GM12892 (cell line): Measurements from ENCODE around the gene INO80C.
"Not testable (repeated sequence)": the region's sequence is repeated elsewhere in the genome, so short reads cannot be mapped to it uniquely, and the experiment has no call there.

Source experiments
- DNase-seq: peaks from one replicate; pipeline ENCODE4 v3.0.0; 2011; ENCODE audit not compliant: insufficient read length
- FAIRE-seq: peaks from 2 replicates; lab custom pipeline; 2011; peaks lifted over from hg19 to GRCh38; lab: Jason Lieb, UNC
- POLR2A ChIP-seq: IDR thresholded peaks from 2 replicates; pipeline ENCODE4 v1.6.1; 2011; ENCODE audit warnings: low read depth, low read length, control low read depth
- POLR2AphosphoS5 ChIP-seq: IDR thresholded peaks from 2 replicates; pipeline ENCODE4 v1.6.1; 2011; ENCODE audit warnings: low read depth, low read length, control low read depth
- TAF1 ChIP-seq: IDR thresholded peaks from 2 replicates; pipeline ENCODE4 v1.6.1; 2011; ENCODE audit warnings: low read depth, mild to moderate bottlenecking, control low read depth, low read length, borderline replicate concordance

Gene INO80C

DNA sequence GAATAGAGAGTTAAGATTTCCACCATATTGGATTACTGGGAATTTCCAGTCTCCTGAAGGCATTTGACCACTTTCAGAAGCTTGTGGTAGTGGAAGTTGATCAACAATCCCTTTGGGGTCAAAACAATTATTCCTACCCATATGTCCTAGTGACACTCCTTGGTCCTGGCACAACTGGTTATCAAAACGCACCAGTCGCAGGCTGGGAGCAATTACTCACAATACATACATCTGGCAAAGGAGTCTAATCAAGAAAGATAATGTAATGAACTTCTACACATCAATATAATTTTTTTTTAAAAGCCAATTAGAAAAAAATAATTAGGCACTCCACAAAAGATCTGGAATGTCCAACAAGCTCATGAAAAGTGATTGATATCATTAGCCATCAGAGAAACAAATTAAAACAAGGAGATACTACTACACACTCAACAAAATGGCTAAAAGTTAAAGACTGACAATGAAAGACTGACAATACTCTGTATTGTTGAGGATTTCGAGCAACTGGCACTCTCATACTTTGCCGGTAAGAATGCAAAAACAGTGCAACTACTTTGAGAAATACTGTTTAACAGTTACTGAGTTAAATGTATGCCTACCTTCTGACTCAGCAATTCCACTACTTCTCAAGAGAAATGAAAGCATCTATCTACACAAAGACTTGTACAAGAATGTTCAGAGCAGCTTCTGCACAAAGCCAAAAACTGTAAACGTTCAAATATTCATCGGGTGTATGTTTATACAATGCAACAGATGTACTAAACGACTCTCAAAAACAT, 2.0 kb downstream of the INO80C start:
- DNase-seq (no peak), FAIRE-seq (no peak)
- TF ChIP-seq POLR2A (no peak), TAF1 (no peak), POLR2AphosphoS5 (no peak)

DNA sequence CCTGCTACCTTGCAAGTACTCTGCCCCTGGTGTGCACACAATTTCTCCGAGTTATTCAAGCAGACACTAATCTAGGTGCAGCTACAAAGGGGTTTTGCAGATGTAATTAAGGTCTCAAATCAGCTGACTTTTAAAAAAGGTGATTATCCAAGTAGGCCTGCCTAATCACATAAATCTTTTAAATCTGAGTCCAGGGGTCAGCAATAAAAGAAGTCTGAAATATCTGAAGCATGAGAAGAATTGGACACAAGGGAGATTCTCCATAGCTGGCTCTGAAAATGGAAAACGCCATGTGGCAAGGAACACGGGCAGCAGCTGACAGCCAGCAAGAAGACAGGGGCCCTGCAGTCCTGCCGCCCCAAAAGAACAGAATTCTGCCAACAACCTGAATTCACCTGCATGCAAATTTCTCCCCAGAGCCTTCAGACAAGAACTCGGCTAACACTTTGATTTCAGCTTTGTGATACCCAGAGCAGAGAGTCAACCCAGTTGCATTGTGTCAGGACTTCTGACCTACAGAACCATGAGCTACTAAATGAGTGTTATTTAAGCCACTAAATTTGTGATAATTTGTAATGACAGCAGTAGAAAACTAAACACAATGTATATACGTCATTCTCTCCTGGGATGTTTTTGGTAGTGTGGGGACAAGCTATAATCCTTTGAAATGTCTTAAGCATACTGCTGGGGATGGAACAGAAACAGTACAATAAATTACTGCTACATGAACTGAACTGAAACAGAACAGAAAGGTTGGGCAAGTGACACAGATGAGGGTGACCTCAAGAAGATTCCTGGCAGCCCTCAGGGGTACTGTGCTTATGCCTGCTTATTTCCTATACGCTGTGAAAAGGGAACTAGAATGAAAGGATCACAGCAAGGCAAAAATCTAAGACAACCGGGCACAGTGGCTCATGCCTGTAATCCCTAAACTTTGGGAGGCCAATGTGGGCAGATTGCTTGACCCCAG, 3.2 kb downstream of the INO80C start:
- TF ChIP-seq POLR2A (no peak), TAF1 (no peak), POLR2AphosphoS5 (no peak)
- FAIRE-seq (peak; percentile 33), DNase-seq (no peak)

DNA sequence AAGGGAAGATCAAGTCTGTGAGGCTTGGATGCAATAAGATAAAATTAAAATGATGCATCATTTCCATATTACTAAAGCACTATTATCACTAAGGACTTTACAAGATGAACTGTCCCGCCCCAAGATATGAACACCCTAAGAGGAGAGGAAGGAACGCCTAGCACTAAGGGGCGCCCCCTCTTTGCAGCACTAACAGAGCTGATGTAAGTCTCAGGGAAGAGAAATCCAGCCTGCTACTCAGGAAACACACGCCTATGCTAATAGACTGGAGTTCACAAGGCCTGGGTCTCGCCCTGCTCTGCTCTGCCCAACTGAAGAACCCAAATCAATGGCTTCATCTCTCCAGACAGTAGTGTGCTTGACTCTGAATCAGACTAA, 6.1 kb downstream of the INO80C start:
- DNase-seq, result no peak
- TF ChIP-seq POLR2A (no peak), TAF1 (no peak), POLR2AphosphoS5 (no peak)
- no peak for FAIRE-seq

GRCh38 chr18:35490894-35491699, 6.7 kb downstream of the INO80C start:
- DNase-seq (no peak), FAIRE-seq (no peak)
- no peak for TF ChIP-seq POLR2AphosphoS5
- no peak for TF ChIP-seq TAF1
- no peak for TF ChIP-seq POLR2A

GRCh38 chr18:35489913-35490490, 7.8 kb downstream of the INO80C start:
- TF ChIP-seq POLR2AphosphoS5, result no peak
- no peak for TF ChIP-seq POLR2A
- no peak for TF ChIP-seq TAF1
- DNase-seq (no peak), FAIRE-seq (no peak)

DNA sequence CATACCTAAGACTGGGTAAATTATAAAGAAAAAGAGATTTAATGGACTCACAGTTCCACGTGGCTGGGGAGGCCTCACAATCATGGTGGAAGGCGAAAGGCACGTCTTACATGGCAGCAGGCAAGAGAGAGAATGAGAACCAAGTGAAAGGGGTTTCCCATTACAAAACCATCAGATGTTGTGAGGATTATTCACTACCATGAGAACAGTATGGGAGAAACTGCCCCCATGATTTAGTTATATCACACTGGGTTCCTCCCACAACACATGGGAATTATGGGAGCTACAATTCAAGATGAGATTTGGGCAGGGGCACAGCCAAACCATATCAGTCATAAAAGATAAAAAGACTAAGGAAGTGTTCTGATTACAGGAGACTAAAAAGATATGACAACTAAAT, 8.5 kb downstream of the INO80C start:
- not testable (repeated sequence) for FAIRE-seq, DNase-seq

DNA sequence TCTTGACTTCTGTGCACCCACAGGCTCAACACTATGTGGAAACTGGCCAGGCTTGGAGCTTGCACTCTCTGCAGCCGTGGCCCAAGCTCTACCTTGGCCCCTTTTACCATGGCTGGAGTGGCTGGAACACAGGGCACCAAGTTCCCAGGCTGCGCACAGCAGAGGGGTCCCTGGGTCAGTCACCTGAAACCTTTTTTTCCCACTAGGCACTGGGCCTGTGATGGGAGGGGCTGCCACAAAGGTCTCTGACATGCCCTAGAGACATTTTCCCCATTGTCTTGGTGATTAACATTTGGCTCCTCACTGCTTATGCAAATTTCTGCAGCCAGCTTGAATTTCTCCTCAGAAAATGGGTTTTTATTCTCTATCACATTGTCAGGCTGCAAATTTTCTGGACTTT, 9.4 kb downstream of the INO80C start:
- FAIRE-seq, DNase-seq: not testable (repeated sequence)

DNA sequence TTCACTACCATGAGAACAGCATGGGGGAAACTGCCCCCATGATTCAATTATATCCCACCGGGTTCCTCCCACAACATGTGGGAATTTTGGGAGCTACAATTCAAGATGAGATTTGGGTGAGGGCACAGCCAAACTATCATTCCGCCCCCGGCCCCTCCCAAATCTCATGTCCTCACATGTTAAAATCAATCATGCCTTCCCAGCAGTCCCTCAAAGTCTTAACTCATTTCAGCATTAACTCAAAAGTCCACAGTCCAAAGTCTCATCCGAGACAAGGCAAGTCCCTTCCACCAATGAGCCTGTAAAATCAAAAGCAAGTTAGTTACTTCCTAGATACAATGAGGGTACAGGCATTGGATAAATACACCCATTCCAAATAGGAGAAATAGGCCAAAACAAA, 10.2 kb downstream of the INO80C start:
- not testable (repeated sequence) for FAIRE-seq

GRCh38 chr18:35485852-35486251, 11.9 kb downstream of the INO80C start:
- DNase-seq (no peak), FAIRE-seq (no peak)
- TF ChIP-seq POLR2A (no peak), TAF1 (no peak), POLR2AphosphoS5 (no peak)

More for the DNA sequence above, 10.2 kb downstream of the INO80C start:
- DNase-seq, result not testable (repeated sequence)

GRCh38 chr18:35484034-35484433, 13.7 kb downstream of the INO80C start:
- DNase-seq (no peak), FAIRE-seq (no peak)
- TF ChIP-seq TAF1 (no peak), POLR2A (no peak), POLR2AphosphoS5 (no peak)

GRCh38 chr18:35481960-35482366, 15.8 kb downstream of the INO80C start:
- TF ChIP-seq POLR2AphosphoS5, result no peak
- TF ChIP-seq POLR2A, result no peak
- no peak for TF ChIP-seq TAF1
- DNase-seq, result no peak
- FAIRE-seq, result no peak
